ENCODE measurements around the gene CCDC6. TPM values are rescaled to one million over a fixed set of nuclear protein-coding genes. Genes with fewer than 3 reads are reported as not detected.

The CCDC6 gene
- polyA plus RNA-seq, 1 donor from 2014 or later = 20.1 TPM

DNA sequence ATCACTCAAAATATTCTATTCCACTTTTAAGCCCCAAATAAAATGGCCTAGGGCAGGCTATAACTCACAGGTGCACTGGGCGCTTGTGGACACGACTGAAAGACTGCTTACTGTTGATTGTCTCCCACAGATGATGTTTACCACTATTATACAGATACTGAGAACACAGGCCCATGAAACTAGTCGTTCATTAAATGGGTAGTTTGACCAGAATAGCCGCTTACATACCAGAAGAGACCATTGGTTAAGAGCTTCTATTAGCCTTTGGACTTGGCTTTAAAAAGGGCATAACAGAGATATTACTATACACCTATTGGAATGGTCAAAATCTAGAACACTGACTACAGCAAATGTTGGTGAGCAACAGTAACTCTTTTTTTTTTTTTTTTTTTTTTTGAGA lies 4.3 kb downstream of the CCDC6 start:
- Histone ChIP-seq H3K27me3 (ENCODE audit: insufficient read depth, low read depth, low read length) (no peaks in the 10 kb centered on the region), H3K36me3 (ENCODE audit: insufficient read depth, low read length) (no peaks in the 10 kb centered on the region), H3K9me3 (ENCODE audit: low read length) (no peaks in the 10 kb centered on the region), H4K20me1 (ENCODE audit: insufficient read depth) (peaks cover 3% of the 10 kb centered on the region), H3K4me3 (ENCODE audit: low read length) (no peak overlapping the region), H3K9me2 (ENCODE audit: insufficient read depth, low read length) (no peaks in the 10 kb centered on the region), H3K27ac (ENCODE audit: low read length) (no peak overlapping the region), H3K79me2 (replicated peaks; ENCODE audit: insufficient read depth, low read length) (peaks cover 69% of the 10 kb centered on the region), H3F3A (ENCODE audit: insufficient read depth, low read length, poor library complexity, severe bottlenecking) (no peaks in the 10 kb centered on the region), H2AFZ (ENCODE audit: low read depth, low read length) (no peak overlapping the region), H3K4me2 (ENCODE audit: low read length) (no peak overlapping the region), H3K9ac (ENCODE audit: low read length) (no peak overlapping the region)
- TF ChIP-seq POLR2AphosphoS5 (IDR thresholded peaks at IDR 0.05) (no peak), SMC3 (conservative IDR thresholded peaks at IDR 0.05; ENCODE audit: poor library complexity) (no peak), EZH2 (IDR thresholded peaks at IDR 0.05; ENCODE audit: borderline replicate concordance, insufficient read depth, low read length, poor library complexity, severe bottlenecking) (no peak), TAF1 (IDR thresholded peaks at IDR 0.05; ENCODE audit: low read depth) (no peak), MXI1 (conservative IDR thresholded peaks at IDR 0.05; ENCODE audit: poor library complexity, severe bottlenecking) (no peak), RAD21 (conservative IDR thresholded peaks at IDR 0.05) (no peak), EP300 (conservative IDR thresholded peaks at IDR 0.05; ENCODE audit: poor library complexity, severe bottlenecking) (no peak)
- TF ChIP-seq, protein P1, sequence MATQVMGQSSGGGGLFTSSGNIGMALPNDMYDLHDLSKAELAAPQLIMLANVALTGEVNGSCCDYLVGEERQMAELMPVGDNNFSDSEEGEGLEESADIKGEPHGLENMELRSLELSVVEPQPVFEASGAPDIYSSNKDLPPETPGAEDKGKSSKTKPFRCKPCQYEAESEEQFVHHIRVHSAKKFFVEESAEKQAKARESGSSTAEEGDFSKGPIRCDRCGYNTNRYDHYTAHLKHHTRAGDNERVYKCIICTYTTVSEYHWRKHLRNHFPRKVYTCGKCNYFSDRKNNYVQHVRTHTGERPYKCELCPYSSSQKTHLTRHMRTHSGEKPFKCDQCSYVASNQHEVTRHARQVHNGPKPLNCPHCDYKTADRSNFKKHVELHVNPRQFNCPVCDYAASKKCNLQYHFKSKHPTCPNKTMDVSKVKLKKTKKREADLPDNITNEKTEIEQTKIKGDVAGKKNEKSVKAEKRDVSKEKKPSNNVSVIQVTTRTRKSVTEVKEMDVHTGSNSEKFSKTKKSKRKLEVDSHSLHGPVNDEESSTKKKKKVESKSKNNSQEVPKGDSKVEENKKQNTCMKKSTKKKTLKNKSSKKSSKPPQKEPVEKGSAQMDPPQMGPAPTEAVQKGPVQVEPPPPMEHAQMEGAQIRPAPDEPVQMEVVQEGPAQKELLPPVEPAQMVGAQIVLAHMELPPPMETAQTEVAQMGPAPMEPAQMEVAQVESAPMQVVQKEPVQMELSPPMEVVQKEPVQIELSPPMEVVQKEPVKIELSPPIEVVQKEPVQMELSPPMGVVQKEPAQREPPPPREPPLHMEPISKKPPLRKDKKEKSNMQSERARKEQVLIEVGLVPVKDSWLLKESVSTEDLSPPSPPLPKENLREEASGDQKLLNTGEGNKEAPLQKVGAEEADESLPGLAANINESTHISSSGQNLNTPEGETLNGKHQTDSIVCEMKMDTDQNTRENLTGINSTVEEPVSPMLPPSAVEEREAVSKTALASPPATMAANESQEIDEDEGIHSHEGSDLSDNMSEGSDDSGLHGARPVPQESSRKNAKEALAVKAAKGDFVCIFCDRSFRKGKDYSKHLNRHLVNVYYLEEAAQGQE (IDR thresholded peaks at IDR 0.05; ENCODE audit: borderline replicate concordance) = no peak
- TF ChIP-seq, protein P2, sequence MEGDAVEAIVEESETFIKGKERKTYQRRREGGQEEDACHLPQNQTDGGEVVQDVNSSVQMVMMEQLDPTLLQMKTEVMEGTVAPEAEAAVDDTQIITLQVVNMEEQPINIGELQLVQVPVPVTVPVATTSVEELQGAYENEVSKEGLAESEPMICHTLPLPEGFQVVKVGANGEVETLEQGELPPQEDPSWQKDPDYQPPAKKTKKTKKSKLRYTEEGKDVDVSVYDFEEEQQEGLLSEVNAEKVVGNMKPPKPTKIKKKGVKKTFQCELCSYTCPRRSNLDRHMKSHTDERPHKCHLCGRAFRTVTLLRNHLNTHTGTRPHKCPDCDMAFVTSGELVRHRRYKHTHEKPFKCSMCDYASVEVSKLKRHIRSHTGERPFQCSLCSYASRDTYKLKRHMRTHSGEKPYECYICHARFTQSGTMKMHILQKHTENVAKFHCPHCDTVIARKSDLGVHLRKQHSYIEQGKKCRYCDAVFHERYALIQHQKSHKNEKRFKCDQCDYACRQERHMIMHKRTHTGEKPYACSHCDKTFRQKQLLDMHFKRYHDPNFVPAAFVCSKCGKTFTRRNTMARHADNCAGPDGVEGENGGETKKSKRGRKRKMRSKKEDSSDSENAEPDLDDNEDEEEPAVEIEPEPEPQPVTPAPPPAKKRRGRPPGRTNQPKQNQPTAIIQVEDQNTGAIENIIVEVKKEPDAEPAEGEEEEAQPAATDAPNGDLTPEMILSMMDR (IDR thresholded peaks at IDR 0.05; ENCODE audit: poor library complexity, severe bottlenecking) = no peak

DNA sequence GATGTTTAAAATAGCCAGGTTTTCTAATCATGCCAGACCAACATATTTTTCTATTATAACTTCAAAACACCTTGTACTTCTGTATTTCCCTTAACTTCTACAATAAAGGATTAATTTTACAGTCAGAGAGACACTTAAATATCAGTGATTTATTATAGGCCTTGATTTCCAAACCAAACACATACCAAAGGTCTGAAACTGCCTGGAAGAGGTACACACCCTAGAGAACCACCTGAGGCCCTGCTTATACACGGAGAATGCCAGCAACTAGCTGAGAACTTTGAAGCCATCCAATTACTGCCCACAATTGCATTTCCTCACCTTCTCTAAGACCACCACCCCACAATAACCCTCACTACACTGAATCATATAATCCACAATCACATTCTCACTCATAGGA lies 4.9 kb downstream of the CCDC6 start:
- Histone ChIP-seq H4K20me1 (ENCODE audit: insufficient read depth) (peaks cover 3% of the 10 kb centered on the region), H3K79me2 (replicated peaks; ENCODE audit: insufficient read depth, low read length) (peaks cover 74% of the 10 kb centered on the region), H3F3A (ENCODE audit: insufficient read depth, low read length, poor library complexity, severe bottlenecking) (no peaks in the 10 kb centered on the region), H3K36me3 (ENCODE audit: insufficient read depth, low read length) (no peaks in the 10 kb centered on the region), H2AFZ (ENCODE audit: low read depth, low read length) (no peak overlapping the region), H3K9me3 (ENCODE audit: low read length) (no peaks in the 10 kb centered on the region), H3K9ac (ENCODE audit: low read length) (no peak overlapping the region), H3K4me3 (ENCODE audit: low read length) (no peak overlapping the region), H3K27me3 (ENCODE audit: insufficient read depth, low read depth, low read length) (no peaks in the 10 kb centered on the region), H3K4me2 (ENCODE audit: low read length) (no peak overlapping the region), H3K27ac (ENCODE audit: low read length) (no peak overlapping the region), H3K9me2 (ENCODE audit: insufficient read depth, low read length) (no peaks in the 10 kb centered on the region)
- TF ChIP-seq EP300 (conservative IDR thresholded peaks at IDR 0.05; ENCODE audit: poor library complexity, severe bottlenecking) (no peak), RAD21 (conservative IDR thresholded peaks at IDR 0.05) (no peak)

All from neural cell (in vitro differentiated cells).